GM18505 (cell line): ENCODE results near the gene IQSEC1.

Experiments used
- ATAC-seq: cut with Tn5 transposase; IDR thresholded peaks from one replicate; pipeline ENCODE4 v1.9.1; 2021; ENCODE audit not compliant: unreplicated experiment
- POLR2A ChIP-seq: IDR thresholded peaks from 4 replicates; pipeline ENCODE4 v1.6.1; 2011; ENCODE audit warnings: borderline replicate concordance; ENCODE audit not compliant: insufficient read depth, insufficient read length; ENCODE audit errors: extremely low read depth

The IQSEC1 gene

DNA sequence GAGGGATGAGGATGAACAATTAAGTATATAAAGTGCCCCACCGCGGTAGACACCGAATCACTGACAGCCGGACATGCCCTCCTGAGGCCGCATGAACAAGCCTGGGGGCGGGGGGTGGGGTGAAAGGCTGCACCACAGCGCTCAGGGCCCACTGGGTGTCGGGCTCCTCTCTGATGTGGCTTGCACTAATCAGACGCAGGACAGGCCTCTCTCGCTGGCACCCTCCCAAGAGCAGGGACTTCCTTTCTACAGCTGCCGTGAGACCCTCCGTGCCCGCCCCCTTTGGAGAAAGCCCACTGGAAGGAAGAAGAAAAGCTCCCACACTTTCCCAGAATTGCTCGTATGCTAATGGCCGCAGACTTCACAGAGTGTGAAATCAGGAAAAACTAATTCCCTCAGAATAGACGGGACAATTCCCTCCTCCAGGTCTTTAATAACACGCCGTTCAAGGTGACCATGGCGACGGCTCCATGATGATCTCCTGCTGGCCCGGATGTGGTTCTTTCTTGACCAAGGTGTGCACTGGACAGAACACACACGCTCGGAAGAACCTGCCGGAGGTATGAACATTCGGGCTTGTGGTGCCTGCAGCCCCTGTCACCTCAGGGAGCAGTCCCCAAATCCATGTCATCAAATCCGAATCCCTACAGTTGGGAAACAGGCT is 32.0 kb downstream of the IQSEC1 start:
- TF ChIP-seq POLR2A: no peak

DNA sequence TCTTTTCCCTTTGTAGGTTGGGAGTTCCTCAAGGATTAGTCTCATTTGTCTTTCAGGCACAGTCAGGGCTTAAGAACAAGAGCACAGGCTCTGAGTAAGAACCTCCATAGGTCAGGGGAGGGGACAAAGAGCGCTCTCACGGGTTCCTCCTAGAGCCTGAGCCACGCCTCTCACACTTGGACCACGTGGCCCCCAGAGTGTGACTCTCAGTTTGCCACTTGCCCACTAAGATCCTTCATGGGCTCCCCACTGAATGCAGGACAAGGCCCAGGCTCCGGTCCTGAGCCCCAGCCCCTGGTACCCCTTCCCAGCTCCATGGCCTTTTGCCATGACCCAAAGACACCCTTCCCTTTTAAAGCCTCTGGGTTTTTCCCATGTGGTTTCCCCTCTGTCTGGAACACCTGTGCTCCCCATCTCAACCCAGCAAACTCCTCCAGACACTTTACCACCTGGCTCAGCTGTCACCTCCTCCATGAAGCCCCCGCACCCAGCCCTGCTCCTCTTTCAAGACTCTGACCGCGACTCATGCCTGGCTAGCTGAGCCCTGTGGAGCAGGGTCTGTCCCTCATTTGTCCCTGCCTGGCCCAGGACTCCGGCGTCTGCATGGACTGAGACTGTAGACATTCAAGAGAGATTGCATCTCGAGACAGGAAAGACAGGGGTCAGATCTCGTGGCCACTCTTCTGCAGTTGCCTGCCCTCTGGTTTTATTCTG is 32.7 kb downstream of the IQSEC1 start:
- ATAC-seq: peak; percentile 88

More for the DNA sequence above, 32.0 kb downstream of the IQSEC1 start:
- ATAC-seq: no peak

DNA sequence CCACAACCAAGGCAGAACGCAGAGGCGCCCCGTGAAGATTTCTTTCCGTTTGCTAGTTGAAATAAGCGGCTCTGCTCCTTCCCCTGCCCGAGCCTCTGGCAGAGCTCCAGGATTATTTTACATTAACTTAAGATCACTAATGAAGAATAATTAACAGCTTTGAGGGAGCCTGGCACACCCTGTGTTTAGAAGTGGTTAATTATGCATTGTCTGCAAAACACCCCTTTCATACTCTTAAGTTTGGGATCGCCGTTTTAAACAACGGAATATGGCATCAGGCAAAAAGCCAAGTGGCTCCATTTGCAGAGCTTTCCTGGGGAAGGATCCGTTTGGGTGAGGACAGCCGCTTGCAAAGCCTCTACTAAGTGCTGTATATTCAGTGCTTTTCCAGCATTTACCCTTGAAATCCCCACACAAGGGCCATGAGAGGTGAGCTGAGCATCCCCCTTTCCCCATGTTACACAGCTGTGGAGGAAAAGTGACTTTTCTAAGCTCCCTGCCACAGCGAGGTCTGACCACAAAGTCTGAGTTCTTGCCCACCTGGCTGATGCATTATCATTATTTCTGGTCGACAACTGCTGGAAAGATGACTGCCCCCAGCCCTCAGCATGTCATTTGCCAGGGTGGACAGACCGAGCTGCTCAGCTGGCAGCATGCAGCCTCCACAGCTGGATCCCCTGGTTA is 33.9 kb downstream of the IQSEC1 start:
- TF ChIP-seq POLR2A: no peak
- no peak for ATAC-seq

More for the DNA sequence above, 32.7 kb downstream of the IQSEC1 start:
- TF ChIP-seq POLR2A: peak; percentile 42

DNA sequence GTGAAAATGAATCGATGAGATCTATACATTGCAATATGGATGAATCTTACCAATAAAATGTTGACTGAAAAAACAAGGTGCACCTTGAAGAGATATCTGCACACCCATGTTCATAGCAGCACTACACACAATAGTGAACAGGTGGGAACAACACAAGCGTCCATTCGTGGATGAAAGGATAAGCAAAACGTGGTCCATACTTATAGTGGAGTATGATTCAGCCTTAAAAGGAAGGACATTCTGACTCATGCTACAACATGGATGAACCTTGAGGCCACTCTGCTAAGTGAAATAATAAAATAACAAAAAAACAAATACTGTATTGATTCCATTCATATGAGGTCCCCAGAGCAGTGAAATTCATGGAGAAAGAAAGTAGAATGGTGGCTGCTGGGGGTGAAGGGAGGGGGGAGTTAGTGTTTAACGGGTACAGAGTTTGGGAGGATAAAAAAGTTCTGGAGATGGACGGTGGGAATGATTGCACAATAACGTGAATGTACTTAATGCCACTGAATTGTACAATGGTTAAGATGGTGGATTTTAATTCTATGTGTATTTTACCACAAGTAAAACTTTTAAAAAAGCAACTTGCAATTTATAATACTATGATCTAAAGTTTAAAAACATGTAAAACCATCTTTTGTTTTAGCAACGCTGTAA is 35.6 kb downstream of the IQSEC1 start:
- ATAC-seq: no peak
- TF ChIP-seq POLR2A: no peak

DNA sequence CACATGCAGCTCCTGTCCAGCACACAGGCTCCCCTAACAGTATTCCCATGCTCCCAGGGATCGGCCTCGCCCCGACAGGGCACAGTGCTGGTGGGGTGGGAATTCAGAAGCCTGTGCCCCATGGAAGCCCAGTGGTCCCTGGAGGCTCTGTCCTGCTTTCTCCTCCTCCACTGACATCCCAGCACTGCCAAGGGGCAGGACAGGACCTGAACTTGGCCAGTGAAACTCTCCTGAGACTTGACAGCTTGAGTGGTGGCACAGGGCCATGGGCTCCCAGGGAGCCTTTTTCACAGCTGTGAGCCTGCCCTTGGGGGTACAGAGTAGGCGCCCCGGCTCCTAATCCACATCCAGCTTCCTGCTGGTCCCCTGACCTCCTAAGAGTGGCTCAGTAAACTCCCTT is 38.4 kb downstream of the IQSEC1 start:
- ATAC-seq: no peak
- TF ChIP-seq POLR2A: no peak

DNA sequence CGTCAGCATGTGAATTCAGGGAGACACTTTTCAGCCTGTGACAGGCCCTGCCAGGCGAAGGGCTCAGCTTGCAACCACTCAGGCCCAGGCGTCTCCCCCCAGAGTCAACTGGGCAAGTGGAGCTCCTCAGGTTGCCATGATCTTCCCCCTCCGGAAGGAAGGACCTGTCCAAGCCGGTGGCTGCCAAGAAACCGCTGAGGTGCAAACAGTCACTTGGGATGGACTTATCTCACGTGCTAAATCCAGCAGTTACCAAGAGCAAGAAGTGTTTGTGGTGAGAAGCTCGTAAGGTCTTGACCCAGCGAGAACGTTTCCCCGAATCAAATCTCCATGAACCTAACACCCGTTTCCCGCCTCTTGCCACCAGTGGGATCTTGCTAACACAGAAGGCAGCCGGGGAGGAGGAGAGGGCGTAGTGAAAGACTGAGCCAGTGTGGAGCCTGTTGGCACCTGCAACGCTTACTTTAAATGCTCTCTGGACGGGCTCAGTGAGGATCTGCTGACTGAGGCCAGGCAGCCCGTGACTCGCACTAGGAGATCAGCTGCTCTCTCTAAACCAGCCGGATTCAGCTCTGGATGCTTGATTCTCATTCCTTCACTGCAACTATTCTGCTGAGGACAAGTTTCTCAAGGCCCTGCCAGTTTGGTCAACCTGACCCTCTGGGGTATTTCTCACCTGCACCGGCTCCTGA is 39.0 kb downstream of the IQSEC1 start:
- no peak for ATAC-seq

DNA sequence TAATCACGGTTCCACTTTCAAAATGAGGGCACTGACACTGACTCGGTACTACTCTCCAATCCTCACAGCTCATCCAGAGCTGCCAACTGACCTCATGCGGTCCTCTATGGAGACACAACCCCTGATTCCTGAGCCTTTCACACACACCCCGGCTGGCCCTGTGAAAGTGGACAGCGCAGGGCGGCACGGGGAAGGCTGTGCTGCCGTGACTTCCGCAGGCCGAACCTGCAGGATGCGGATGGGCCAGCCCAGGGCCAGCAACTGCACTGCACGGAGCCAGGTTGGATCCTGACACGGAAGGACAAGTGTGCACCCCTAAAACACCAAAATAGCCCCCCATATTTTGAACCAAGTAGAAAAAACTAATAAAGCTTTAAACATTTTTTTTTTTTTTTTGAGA is 41.0 kb downstream of the IQSEC1 start:
- TF ChIP-seq POLR2A: no peak
- no peak for ATAC-seq

More for the DNA sequence above, 39.0 kb downstream of the IQSEC1 start:
- no peak for TF ChIP-seq POLR2A

DNA sequence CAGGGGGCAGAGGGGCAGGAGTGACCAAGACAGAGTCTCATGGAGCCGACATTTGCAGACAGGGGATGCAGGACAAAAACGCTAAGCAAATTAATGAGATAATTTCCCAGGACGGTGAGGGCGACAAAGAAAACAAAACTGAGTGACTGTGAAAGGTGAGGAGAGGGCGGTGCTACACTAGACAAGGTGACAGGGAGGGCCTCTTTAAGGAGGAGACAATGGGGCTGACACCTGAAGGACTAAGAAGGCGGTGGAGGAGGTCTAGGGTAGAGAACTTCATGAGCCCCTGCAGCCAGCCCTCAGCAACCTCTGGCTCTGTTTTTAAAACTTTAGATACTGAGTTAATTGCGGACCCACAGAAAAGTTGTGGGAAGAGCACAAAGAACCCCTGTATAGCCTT is 41.6 kb downstream of the IQSEC1 start:
- no peak for TF ChIP-seq POLR2A
- no peak for ATAC-seq

DNA sequence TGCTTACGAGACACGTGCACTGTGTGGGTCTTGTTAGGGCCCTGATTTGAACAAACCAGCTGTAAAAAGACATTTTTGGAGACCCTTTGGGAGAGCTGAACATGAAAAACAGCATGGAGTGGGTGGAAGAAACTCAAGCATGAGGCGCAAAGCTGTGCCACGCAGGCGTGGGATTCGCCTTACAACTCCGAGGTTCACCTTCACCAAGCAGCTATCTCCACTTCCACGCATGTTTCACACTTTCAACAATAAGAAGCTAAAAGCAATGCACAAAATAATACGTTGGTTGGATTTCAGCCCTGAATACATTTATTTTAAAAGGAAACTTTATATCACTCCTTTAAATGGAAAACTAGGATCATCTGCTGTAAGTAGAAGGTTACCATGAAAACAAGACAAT is 42.5 kb downstream of the IQSEC1 start:
- no peak for ATAC-seq
- TF ChIP-seq POLR2A: no peak

DNA sequence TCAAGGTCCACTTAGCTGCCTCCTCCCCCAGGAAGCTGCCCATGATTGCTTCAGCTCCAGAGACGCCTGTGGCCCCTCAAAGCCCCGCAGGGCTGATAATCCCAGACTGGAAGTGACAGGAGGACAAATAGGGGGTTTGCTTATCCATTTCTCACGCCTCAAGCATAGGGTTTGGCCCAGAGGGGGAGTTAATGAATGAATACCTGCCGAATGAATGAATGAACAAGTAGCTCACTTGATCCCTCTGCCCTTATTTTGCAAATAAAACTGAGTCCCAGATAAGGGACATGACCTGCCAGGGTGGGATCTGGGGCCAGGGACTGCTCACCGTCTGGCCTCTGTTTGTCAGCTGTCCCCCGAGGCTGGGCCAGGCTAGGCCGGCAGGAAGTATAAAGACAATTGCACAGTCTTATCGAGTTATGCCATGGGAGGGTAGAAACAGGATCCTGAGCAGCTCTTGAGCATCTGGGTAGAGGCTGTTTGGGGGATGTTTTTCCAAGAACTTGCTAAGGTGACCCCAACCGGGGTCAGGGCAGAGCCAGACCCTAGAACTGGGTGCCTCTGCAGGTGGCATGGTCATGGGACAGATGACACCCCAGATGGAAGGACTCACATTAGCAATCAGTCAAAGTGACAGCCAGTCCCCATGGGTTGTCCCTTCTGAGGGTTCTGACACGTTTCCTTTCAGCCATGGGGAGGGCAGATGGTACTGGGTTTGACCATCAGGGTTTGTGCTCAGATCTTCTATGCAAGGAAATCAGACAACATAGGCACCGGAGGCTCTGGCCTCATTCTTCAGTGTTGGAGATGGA is 45.0 kb downstream of the IQSEC1 start:
- ATAC-seq: no peak
- no peak for TF ChIP-seq POLR2A

DNA sequence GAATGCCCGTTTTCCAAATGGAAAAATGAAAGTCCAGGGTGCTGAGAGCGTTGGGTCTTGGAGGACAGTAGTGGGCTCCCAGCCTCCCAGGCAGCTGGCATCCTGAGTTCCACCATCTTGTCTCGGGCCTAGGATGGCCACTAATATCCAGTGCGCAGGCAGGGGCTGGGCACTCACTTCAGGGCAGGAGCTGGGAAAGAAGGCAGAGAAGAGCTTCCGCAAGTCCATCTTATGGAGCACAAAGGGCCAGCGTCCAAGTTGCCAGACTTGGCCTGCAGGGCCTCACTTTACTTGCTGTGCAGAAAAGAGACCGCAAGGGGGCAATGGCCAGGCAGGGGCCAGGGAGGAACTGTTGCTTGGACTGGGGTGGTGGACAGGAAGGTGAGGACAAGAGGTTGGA is 46.1 kb downstream of the IQSEC1 start:
- no peak for TF ChIP-seq POLR2A
- no peak for ATAC-seq

DNA sequence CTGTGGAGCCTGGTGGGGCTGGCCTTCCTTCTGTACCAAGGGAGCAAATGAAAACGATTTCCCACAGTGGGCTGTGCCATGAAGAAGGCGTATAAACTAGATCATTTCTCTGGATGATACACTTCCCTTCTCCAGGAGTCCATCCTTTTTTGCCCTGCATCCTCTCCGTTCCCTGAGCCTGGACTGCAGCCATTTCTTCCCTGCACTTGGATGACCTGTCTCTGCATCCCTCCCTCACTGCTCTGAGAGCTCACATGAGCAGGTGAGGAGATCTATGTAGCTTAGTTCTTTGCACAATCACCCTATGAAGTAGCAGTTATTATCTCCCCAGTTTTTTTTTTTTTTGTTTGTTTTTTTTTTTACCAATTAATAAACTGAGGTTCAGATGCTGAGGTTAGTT is 46.7 kb downstream of the IQSEC1 start:
- no peak for ATAC-seq
- TF ChIP-seq POLR2A: no peak
